ENCODE measurements around the gene RHOF.
A peak's percentile ranks its signal among the peaks of the same experiment; 100 is the strongest.

DNA sequence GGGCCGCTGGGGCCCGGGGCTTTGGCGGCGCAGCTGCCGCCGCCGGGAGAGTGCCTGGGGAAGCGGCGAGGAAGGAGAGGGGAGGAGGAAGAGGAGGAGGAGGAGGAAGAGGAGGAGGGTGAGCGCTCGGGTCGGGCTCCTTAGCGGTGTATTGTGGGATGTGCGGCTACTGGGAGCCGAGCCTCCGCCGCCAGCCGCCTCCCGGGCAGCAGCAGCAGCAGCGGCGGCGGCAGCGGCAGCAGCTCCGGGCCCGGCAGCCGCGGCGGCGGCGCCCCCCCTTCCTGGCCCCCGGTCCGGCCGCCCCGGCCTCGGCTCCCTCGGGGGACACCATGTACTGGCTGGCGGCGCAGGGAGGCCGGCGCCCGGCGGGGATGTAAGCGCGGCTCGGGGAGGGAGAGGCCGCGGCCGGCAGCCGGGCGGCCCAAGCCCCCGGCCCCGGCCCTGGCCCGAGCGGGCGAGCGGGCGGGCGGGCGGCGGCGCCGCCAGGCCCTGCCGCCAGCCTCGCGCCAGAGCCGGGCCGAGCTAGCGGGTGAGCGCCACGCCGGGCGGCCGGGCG lies 10.5 kb upstream of the RHOF start, which contains the start of gene SETD1B:
- TF ChIP-seq, protein P1, sequence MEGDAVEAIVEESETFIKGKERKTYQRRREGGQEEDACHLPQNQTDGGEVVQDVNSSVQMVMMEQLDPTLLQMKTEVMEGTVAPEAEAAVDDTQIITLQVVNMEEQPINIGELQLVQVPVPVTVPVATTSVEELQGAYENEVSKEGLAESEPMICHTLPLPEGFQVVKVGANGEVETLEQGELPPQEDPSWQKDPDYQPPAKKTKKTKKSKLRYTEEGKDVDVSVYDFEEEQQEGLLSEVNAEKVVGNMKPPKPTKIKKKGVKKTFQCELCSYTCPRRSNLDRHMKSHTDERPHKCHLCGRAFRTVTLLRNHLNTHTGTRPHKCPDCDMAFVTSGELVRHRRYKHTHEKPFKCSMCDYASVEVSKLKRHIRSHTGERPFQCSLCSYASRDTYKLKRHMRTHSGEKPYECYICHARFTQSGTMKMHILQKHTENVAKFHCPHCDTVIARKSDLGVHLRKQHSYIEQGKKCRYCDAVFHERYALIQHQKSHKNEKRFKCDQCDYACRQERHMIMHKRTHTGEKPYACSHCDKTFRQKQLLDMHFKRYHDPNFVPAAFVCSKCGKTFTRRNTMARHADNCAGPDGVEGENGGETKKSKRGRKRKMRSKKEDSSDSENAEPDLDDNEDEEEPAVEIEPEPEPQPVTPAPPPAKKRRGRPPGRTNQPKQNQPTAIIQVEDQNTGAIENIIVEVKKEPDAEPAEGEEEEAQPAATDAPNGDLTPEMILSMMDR (IDR thresholded peaks at IDR 0.05), result no peak
- TF ChIP-seq POLR2AphosphoS5 (IDR thresholded peaks at IDR 0.05), result peak in 3 of 4 donors; percentile 13 to 61 (median 49)

Data from sigmoid colon (tissue), 4 donors.